Kidney tubule cell (primary cell): Measurements from ENCODE around the gene GPATCH2.
"Not testable (repeated sequence)": the region's sequence is repeated elsewhere in the genome, so short reads cannot be mapped to it uniquely, and the experiment has no call there.

Experiments used
- DNase-seq: peaks from one replicate; pipeline ENCODE4 v3.0.0-alpha.2; 2018; ENCODE audit warnings: low spot score

Gene GPATCH2

GRCh38 chr1:217584286-217584811 lies 46.5 kb downstream of the GPATCH2 start:
- DNase-seq, result not testable (repeated sequence)

- DNase-seq, result no peak
Measured at GRCh38 chr1:217577336-217577735, 53.6 kb downstream of the GPATCH2 start.

- DNase-seq, result no peak
Measured at GRCh38 chr1:217574265-217574949, 56.5 kb downstream of the GPATCH2 start.

DNA sequence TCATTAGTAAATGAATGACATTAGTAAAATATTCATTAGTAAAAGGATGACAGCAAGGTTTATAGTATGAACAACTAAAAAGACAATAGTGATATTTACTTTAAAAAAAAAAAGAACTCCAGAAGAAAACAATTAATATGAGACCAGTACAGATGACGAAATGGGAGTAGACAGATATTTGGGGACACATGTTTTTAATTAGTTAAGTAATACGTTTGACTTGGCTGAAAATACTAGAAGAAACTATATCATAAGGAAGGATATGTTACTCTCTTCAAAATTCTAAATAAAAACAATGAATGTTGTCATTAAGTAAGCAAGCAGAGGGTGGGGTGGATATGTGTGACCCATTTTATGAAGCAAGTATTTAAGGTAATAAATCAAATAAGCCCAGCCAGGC lies 61.9 kb downstream of the GPATCH2 start:
- no peak for DNase-seq

DNA sequence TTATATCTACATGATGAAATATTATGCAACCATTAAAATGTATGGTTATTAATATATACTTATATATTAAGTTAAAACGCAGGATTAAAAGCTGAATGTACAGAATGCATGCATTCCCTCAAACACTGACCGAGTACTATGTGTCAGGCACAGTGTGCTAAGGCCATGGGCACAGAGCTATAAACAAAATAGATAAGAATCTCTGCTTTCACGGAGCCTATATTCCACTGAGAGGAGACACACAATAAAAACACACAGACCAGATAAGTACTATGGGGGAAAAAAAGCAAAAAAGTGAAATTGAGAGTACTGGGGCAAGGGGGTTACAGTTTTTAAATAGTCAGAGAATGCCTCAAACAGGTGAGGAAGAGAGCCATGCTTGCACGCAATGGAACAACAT lies 62.7 kb downstream of the GPATCH2 start:
- DNase-seq, result no peak

DNA sequence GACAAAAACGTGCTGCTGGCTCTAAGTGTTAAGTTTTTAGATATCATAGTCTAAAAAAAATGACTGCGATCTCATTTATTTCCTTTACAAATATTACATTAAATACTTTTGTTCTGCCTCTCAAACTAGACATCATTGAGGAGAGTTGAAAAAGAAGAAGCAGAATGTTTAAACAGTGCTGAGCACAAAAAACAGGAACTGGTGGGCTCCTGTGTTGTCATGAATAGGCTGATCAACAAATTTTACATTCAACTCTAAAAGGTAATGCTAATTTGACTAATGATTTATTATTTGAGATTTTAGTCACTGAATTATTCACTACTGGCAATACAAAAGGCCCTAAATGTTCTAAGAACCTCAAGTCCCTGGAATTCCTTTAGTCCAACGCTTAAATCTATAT lies 66.1 kb downstream of the GPATCH2 start:
- DNase-seq, result no peak

GRCh38 chr1:217564207-217564606 lies 66.7 kb downstream of the GPATCH2 start:
- no peak for DNase-seq

- no peak for DNase-seq
Measured at GRCh38 chr1:217563179-217563578, 67.7 kb downstream of the GPATCH2 start.

DNA sequence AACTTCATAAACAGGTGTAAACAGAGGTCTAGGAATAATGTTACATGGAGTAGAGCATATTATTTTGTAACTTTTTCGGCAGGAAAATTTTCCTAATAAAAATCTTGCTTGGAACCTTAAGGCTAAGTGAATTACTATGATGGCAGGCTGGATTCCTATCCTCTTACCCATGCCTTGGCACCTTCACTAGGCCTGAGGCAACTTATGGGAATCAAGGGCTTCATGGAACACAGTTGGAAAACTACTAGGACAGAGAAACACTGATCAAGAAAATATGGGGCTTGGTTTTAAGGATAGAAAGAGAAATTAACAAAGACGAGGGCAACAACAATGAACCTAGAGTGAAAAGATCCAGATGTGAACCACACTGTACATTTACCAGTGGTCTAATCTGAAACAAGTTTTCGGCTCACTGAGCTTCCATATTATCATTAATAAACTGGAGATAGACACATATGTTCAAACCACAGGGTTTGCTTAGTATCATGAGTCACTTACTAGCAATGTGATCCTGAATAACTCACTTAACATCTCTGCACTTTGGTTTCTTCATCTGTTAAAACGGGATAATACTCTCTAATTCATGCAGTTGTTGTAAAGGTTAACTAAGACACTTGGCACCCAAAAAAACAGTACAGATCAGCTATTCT lies 68.5 kb downstream of the GPATCH2 start:
- DNase-seq, result peak; percentile 81

- DNase-seq, result no peak
Measured at GRCh38 chr1:217561446-217561845, 69.4 kb downstream of the GPATCH2 start.

GRCh38 chr1:217554849-217555248 lies 76.0 kb downstream of the GPATCH2 start:
- peak; percentile 2 for DNase-seq

DNA sequence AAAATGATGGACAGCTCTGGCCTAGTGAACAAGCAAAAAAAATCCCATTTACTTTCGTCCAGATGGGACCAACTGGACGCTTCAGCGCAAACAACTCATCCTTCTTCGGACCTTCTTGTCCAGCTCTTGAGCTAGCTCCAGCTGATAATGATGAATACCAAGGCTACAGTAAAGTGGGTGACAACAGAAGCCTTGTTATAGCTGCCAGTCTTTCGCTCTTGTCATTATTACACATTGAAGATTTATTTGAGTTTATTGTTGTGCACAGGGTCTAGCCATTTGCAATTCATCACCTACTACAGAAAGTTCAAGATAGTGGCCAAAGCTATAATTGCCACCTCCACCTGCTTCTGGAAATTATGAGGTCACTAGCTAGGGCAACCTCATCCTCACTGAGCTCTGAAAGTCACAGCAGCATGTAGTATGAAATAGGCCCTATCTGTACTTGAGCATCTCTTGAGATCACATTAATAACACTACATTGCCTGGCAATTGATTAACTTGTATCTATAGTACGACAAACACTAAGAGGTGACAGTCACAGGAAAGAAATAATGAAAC lies 76.9 kb downstream of the GPATCH2 start:
- DNase-seq, result no peak

- no peak for DNase-seq
Measured at GRCh38 chr1:217552339-217552951, 78.4 kb downstream of the GPATCH2 start.

- DNase-seq, result no peak
Measured at GRCh38 chr1:217542837-217543236, 88.1 kb downstream of the GPATCH2 start.

DNA sequence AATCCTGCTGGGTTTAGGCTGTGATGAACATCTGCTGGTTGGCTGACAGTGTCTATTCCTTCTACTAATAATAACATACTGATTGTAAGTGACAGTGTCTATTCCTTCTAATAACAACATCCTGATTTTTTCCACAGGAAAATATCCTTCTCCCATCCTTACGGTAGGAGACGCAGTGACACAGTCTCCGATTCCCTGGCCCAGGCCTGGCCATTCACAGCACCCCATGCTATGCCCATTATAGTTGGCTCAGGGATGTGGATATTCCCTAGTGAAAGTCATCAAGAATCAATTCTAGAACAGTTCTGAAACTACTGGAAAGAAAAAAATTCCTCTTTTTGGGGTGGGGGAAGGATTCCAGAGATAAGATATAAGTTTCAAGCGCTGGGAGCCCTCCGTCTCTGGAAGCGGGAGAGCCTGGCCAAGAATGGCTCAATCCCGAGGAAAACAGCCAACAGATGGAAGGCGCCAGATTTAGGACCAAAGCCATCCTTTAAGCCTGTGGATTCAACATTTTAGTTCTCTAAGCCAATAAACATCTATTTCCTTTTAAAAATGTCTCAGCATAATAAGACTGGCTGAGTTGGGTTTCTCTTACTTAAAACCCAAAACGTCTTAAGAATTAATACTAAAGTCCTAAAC lies 88.6 kb downstream of the GPATCH2 start:
- DNase-seq, result no peak

GRCh38 chr1:217540321-217540720 lies 90.6 kb downstream of the GPATCH2 start:
- no peak for DNase-seq

DNA sequence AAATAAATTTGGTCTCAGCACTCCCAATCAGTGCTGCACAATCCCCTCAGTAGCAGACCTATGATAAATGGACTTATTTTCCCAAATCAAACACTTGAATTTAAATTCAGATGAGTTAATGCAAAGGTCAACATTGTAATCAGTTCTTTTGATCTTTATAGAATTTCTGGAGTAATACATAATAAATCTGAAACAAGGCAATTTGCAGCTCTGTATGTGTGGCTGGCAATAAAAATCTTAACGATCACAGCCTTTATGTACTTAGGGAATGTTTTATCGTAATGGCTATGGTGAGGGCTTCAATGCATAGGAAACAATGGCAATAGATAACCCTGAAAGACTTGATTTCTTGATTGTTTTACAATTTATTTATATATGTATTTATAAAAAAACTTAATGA lies 91.4 kb downstream of the GPATCH2 start:
- no peak for DNase-seq

- peak; percentile 60 for DNase-seq
Measured at GRCh38 chr1:217535601-217536377, 95.1 kb downstream of the GPATCH2 start.

GRCh38 chr1:217534566-217534965 lies 96.3 kb downstream of the GPATCH2 start:
- no peak for DNase-seq

GRCh38 chr1:217528271-217528670 lies 102.6 kb downstream of the GPATCH2 start:
- DNase-seq, result peak; percentile 74

DNA sequence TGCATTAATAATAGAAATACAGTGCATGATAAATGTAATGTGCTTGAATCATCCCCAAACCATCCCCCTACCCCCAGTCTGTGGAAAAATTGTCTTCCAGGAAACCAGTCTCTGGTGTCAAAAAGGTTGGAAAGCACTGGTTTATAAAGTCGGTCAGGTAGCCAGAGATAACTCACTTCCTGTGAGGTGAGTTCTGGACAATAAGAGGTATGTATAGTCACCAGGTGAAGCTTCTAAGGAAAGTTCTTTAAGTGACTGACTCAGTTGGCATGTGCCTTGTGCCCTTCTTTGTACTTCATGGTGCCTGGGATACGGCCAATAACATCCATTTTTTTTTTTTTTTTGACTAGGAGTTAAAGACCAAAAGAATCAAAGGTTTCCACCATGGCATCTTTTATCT lies 103.7 kb downstream of the GPATCH2 start:
- peak; percentile 46 for DNase-seq

DNA sequence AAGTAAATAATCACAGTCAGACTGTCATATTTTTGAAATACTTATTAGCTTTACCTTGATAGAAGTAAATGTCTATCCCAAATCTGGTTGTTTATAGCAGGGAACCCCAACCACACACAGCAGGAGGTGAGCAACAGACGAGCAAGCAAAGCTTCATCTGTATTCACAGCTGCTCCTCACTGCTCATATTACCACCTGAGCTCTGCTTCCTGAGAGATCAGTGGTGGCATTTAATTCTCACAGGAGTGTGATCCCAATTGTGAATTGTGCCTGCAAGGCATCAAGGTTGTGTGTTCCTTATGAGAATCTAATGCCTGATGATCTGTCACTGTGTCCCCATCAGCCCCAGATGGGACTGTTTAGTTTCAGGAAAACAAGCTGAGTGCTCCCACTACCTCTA lies 104.3 kb downstream of the GPATCH2 start:
- no peak for DNase-seq
